Stimulated activated CD8-positive, alpha-beta memory T cell treated with anti-CD3 and anti-CD28 coated beads, Interleukin-7, amount 100 ng/mL, for 48 hours (primary cell): ENCODE data around the gene TPCN2.
"Not testable (repeated sequence)": the region's sequence is repeated elsewhere in the genome, so short reads cannot be mapped to it uniquely, and the experiment has no call there.

Experiments
- DNase-seq, 2 donors: peaks; one replicate each; pipeline ENCODE4 v3.0.0-alpha.2; 2020; ENCODE audit warnings: low read depth in 1 of 2; ENCODE audit errors: extremely low read depth in 1 of 2

Gene TPCN2

GRCh38 chr11:69141742-69142141 is 93.0 kb downstream of the TPCN2 start:
- DNase-seq, result no peak

GRCh38 chr11:69142895-69143294 is 94.2 kb downstream of the TPCN2 start:
- DNase-seq, result no peak

- DNase-seq, result no peak
Observed at GRCh38 chr11:69144316-69145049, 95.8 kb downstream of the TPCN2 start.

- DNase-seq, result no peak
Observed at GRCh38 chr11:69145050-69145380, 96.3 kb downstream of the TPCN2 start.

- no peak for DNase-seq
Observed at GRCh38 chr11:69148377-69148762, 99.6 kb downstream of the TPCN2 start.

GRCh38 chr11:69148806-69149205 is 100.1 kb downstream of the TPCN2 start:
- DNase-seq, result no peak

- not testable (repeated sequence) for DNase-seq
Observed at GRCh38 chr11:69149338-69150045, 100.8 kb downstream of the TPCN2 start.

- DNase-seq, result no peak
Observed at GRCh38 chr11:69150175-69150574, 101.4 kb downstream of the TPCN2 start.

GRCh38 chr11:69151836-69152235 is 103.1 kb downstream of the TPCN2 start:
- DNase-seq, result no peak

- no peak for DNase-seq
Observed at GRCh38 chr11:69152733-69153421, 104.1 kb downstream of the TPCN2 start.

- no peak for DNase-seq
Observed at GRCh38 chr11:69153661-69154060, 104.9 kb downstream of the TPCN2 start.

GRCh38 chr11:69154211-69154913 is 105.6 kb downstream of the TPCN2 start:
- no peak for DNase-seq

- no peak for DNase-seq
Observed at GRCh38 chr11:69154938-69155301, 106.2 kb downstream of the TPCN2 start.

- no peak for DNase-seq
Observed at GRCh38 chr11:69155302-69156234, 106.8 kb downstream of the TPCN2 start, which contains the start of gene SMIM38. SMIM38 (plus strand) TSS chr11:69155935; CDS start chr11:69157847, 1,912 bp downstream.

- no peak for DNase-seq
Observed at GRCh38 chr11:69156235-69156639, 107.5 kb downstream of the TPCN2 start.

GRCh38 chr11:69156673-69157155 is 108.0 kb downstream of the TPCN2 start:
- no peak for DNase-seq

- DNase-seq, result no peak
Observed at GRCh38 chr11:69157156-69157821, 108.6 kb downstream of the TPCN2 start.

GRCh38 chr11:69157822-69158231 is 109.1 kb downstream of the TPCN2 start:
- no peak for DNase-seq

GRCh38 chr11:69158301-69159149 is 109.8 kb downstream of the TPCN2 start:
- no peak for DNase-seq
